Suprapubic skin (tissue), 4 donors: Measurements from ENCODE around the gene ANK3. TPM values are rescaled to one million over a fixed set of nuclear protein-coding genes. Genes with fewer than 3 reads are reported as not detected.

Experiments
- DNase-seq, 2 donors: peaks; one replicate each; pipeline ENCODE4 v3.0.0-alpha.2; 2019; ENCODE audit warnings: low spot score in 2 of 2
- H3K27ac ChIP-seq: fragments of 200-600 bp; sonication (generic); one replicate; pipeline ENCODE4 v1.5.1; 2019
- H3K27me3 ChIP-seq: fragments of 200-600 bp; sonication (generic); one replicate; pipeline ENCODE4 v1.5.1; 2019
- H3K36me3 ChIP-seq: fragments of 200-600 bp; sonication (generic); one replicate; pipeline ENCODE4 v1.5.1; 2019
- H3K4me1 ChIP-seq: fragments of 200-600 bp; sonication (generic); one replicate; pipeline ENCODE4 v1.5.1; 2019
- H3K4me3 ChIP-seq: fragments of 200-600 bp; sonication (generic); one replicate; pipeline ENCODE4 v1.5.1; 2019; ENCODE audit warnings: mild to moderate bottlenecking
- H3K9me3 ChIP-seq: fragments of 200-600 bp; sonication (generic); one replicate; pipeline ENCODE4 v1.5.1; 2019
- CTCF ChIP-seq, 2 donors: fragments of 200-600 bp in 1 of 2; fragments of 450-650 bp in 1 of 2; sonication (generic) in 1 of 2; IDR thresholded peaks; one replicate each; pipeline ENCODE4 v1.5.1; 2016 to 2019; ENCODE audit warnings: antibody characterized with exemption in 2 of 2, mild to moderate bottlenecking in 1 of 2, moderate library complexity in 1 of 2
- EP300 ChIP-seq: sonication (generic); formaldehyde crosslinking; IDR thresholded peaks from one replicate; pipeline ENCODE4 v1.6.1; 2017; ENCODE audit warnings: antibody characterized with exemption
- POLR2A ChIP-seq, 2 donors: fragments of 450-650 bp; IDR thresholded peaks; one replicate each; pipeline ENCODE4 v1.6.1; 2017; ENCODE audit warnings: antibody characterized with exemption in 2 of 2, mild to moderate bottlenecking in 2 of 2, moderate library complexity in 2 of 2
- POLR2AphosphoS5 ChIP-seq, 3 donors: sonication (generic); formaldehyde crosslinking; IDR thresholded peaks; one replicate each; pipeline ENCODE4 v1.6.1; 2017; ENCODE audit warnings: antibody characterized with exemption in 3 of 3
- WGBS: methylation state at CpG from one replicate; pipeline ENCODE4 v1.1.5; 2018; 5-methylcytosine and 5-hydroxymethylcytosine counted together
- total RNA-seq, 4 donors: library from RNA; depleted of rRNA; stranded (reverse); fragments of >200 nt; gene quantifications; one replicate each; pipeline ENCODE4 v1.1.0, GENCODE V29; 2016

The ANK3 gene
- total RNA-seq, 4 donors from 2014 or later, result 89.1 to 191 (median 112) TPM

GRCh38 chr10:60230892-60231291 lies 158.8 kb downstream of the ANK3 start:
- Histone ChIP-seq H3K27ac (no peak overlapping the region), H3K4me1 (peaks cover 4% of the 10 kb centered on the region), H3K4me3 (no peak overlapping the region), H3K27me3 (no peaks in the 10 kb centered on the region), H3K9me3 (no peaks in the 10 kb centered on the region), H3K36me3 (no peaks in the 10 kb centered on the region)
- DNase-seq, result no peak
- TF ChIP-seq CTCF (IDR thresholded peaks at IDR 0.05), result no peak
- TF ChIP-seq EP300, result no peak
- TF ChIP-seq POLR2A (IDR thresholded peaks at IDR 0.05), result no peak
- TF ChIP-seq POLR2AphosphoS5 (IDR thresholded peaks at IDR 0.05), result no peak

- H3K27ac ChIP-seq, result no peak overlapping the region
- WGBS, result 71% methylated on average over 8 of the region's 8 CpGs
- DNase-seq, result no peak
- no peaks in the 10 kb centered on the region for H3K9me3 ChIP-seq
- TF ChIP-seq POLR2A (IDR thresholded peaks at IDR 0.05), result no peak
- TF ChIP-seq EP300, result no peak
- TF ChIP-seq POLR2AphosphoS5 (IDR thresholded peaks at IDR 0.05), result no peak
- TF ChIP-seq CTCF (IDR thresholded peaks at IDR 0.05), result no peak
- H3K4me3 ChIP-seq, result no peak overlapping the region
- H3K36me3 ChIP-seq, result no peaks in the 10 kb centered on the region
- no peaks in the 10 kb centered on the region for H3K27me3 ChIP-seq
- no peaks in the 10 kb centered on the region for H3K4me1 ChIP-seq
Observed at GRCh38 chr10:60224066-60224705, 165.5 kb downstream of the ANK3 start.

DNA sequence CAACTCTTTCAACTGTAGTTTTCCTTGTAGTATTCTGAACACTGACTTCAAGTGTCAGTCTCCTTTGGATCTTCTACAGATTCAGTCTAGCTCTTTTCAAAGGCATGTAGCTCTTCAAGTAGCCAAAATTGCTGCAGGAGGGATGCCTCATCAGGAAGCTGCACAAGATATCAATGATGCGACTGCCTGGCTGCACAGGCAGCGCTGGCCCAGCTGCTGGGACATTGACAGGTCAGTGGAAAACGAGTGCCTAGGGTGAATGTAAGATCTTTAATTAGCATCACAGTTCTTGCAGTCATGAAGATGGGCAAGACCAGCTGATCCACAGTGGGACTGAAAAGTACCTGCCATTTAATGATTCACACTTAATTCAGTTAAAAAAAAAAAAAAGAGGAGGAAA lies 167.6 kb downstream of the ANK3 start:
- H3K9me3 ChIP-seq, result no peaks in the 10 kb centered on the region
- H3K36me3 ChIP-seq, result no peaks in the 10 kb centered on the region
- H3K27ac ChIP-seq, result no peak overlapping the region
- no peaks in the 10 kb centered on the region for H3K27me3 ChIP-seq
- no peaks in the 10 kb centered on the region for H3K4me1 ChIP-seq
- DNase-seq, result no peak
- TF ChIP-seq POLR2AphosphoS5 (IDR thresholded peaks at IDR 0.05), result no peak
- H3K4me3 ChIP-seq, result no peak overlapping the region
- 70% methylated on average over 3 of the region's 3 CpGs for WGBS

DNA sequence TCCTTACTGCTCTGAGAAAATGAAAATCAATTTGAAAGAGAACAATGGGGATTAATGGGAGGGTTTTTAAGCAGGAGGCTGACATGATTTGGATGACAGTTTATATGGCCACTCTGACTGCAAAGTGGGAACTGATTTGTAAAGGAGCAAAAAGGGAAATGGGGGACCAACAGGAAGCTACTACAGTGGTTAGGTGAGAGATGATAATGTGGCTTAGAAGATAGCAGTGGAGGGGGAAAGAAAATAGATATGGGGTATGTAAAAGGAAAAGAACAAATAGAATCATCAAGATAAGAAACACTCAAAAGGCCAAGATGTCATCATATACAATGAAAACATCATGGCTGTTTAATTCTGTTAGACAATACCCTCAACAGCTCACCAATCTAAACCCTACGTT lies 177.5 kb downstream of the ANK3 start:
- Histone ChIP-seq H3K4me3 (no peak overlapping the region), H3K36me3 (no peaks in the 10 kb centered on the region), H3K27me3 (no peaks in the 10 kb centered on the region), H3K4me1 (no peaks in the 10 kb centered on the region), H3K27ac (no peak overlapping the region), H3K9me3 (no peaks in the 10 kb centered on the region)
- DNase-seq, result no peak
- 86% methylated on average over 1 of the region's 1 CpG for WGBS
- TF ChIP-seq EP300, result no peak
- TF ChIP-seq CTCF (IDR thresholded peaks at IDR 0.05), result no peak
- no peak for TF ChIP-seq POLR2AphosphoS5 (IDR thresholded peaks at IDR 0.05)
- TF ChIP-seq POLR2A (IDR thresholded peaks at IDR 0.05), result no peak

DNA sequence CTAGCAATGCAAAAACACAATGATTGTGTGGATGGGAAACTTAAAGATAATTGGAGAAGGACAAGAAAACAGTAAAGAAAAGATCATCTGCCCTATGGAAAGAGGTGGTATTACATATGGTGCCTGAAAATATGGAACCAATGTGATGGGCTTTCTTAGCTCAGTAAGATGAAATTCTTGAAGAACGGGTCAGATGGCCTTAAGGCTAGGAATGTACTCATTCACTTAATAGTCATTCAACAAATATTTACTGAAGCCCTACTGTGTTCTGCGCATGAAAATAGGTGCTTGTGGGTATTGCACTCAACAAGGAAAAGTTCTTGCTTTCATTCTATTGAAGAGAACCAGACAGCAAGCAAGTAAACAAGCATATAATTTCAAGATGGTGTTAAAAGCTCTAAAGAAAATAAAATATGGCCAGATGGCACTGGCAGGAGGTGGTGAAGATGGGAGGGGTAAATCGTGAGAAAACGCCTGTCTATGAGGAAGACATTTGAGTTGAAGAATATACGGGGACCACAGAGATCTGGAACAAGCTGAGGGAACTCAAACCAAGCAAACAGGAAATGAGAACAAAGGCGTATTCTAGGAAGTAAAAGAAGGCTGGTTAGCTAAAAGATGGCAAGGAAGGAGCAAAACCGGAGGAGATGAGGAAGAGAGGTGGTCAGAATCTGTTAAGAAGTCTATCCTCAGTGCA lies 179.7 kb downstream of the ANK3 start:
- Histone ChIP-seq H3K27ac (no peak overlapping the region), H3K36me3 (no peaks in the 10 kb centered on the region), H3K27me3 (no peaks in the 10 kb centered on the region), H3K4me1 (no peaks in the 10 kb centered on the region), H3K4me3 (no peak overlapping the region), H3K9me3 (no peaks in the 10 kb centered on the region)
- TF ChIP-seq POLR2AphosphoS5 (IDR thresholded peaks at IDR 0.05), result no peak
- TF ChIP-seq POLR2A (IDR thresholded peaks at IDR 0.05), result no peak
- DNase-seq, result no peak
- WGBS, result 68% methylated on average over 7 of the region's 7 CpGs

GRCh38 chr10:60208676-60209269 lies 180.9 kb downstream of the ANK3 start:
- no peak for TF ChIP-seq POLR2AphosphoS5 (IDR thresholded peaks at IDR 0.05)
- TF ChIP-seq CTCF (IDR thresholded peaks at IDR 0.05), result peak; percentile 37 to 54
- TF ChIP-seq POLR2A (IDR thresholded peaks at IDR 0.05), result no peak
- TF ChIP-seq EP300, result no peak
- no peaks in the 10 kb centered on the region for H3K36me3 ChIP-seq
- 47% methylated on average over 4 of the region's 4 CpGs for WGBS
- H3K27ac ChIP-seq, result no peak overlapping the region
- DNase-seq, result no peak
- H3K4me1 ChIP-seq, result no peaks in the 10 kb centered on the region
- H3K27me3 ChIP-seq, result no peaks in the 10 kb centered on the region
- no peaks in the 10 kb centered on the region for H3K9me3 ChIP-seq
- H3K4me3 ChIP-seq, result no peak overlapping the region
